ENCODE results near the gene CELSR1.

DNA sequence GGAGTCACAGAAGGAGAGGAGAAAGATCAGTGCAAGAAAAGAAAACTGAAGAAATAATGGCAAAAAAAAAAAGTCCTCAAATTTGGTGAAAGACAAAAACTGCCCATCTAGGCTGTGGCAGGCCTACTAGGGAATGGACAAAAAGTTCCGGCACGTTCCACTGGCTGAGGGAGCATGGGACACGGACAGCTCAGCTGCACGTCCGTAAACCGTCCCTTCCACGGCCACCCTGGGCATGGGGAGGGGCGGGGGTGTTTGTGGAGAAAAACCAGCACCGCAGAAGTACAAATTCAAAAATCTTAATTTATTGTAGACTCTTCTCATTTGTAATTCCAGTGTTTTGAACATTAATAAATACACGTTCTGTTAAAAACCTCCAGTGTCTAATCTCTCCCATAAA is 176.5 kb downstream of the CELSR1 start:
- TF ChIP-seq, protein P1, sequence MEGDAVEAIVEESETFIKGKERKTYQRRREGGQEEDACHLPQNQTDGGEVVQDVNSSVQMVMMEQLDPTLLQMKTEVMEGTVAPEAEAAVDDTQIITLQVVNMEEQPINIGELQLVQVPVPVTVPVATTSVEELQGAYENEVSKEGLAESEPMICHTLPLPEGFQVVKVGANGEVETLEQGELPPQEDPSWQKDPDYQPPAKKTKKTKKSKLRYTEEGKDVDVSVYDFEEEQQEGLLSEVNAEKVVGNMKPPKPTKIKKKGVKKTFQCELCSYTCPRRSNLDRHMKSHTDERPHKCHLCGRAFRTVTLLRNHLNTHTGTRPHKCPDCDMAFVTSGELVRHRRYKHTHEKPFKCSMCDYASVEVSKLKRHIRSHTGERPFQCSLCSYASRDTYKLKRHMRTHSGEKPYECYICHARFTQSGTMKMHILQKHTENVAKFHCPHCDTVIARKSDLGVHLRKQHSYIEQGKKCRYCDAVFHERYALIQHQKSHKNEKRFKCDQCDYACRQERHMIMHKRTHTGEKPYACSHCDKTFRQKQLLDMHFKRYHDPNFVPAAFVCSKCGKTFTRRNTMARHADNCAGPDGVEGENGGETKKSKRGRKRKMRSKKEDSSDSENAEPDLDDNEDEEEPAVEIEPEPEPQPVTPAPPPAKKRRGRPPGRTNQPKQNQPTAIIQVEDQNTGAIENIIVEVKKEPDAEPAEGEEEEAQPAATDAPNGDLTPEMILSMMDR (conservative IDR thresholded peaks at IDR 0.05): no peak
- TF ChIP-seq EZH2 (IDR thresholded peaks at IDR 0.05; ENCODE audit: low read depth): no peak
